K562 (cell line): ENCODE data around the gene ATOH8.

Source experiments
- ARID2 ChIP-seq: fragments of 450-650 bp; IDR thresholded peaks from 2 replicates; pipeline ENCODE4 v1.6.1; 2017; ENCODE audit warnings: antibody characterized with exemption, mild to moderate bottlenecking
- ARID4B ChIP-seq: sonication (generic); formaldehyde crosslinking; IDR thresholded peaks from 2 replicates; pipeline ENCODE4 v1.8.0; 2022; ENCODE audit warnings: mild to moderate bottlenecking, missing genetic modification reagents
- FOS ChIP-seq: IDR thresholded peaks from 3 replicates; pipeline ENCODE4 v1.6.1; 2011; ENCODE audit not compliant: insufficient read length; ENCODE audit errors: extremely low read depth
- HINFP ChIP-seq: fragments of 450-650 bp; conservative IDR thresholded peaks from 2 replicates; pipeline ENCODE4 v1.6.1; 2016; ENCODE audit warnings: missing genetic modification characterization, low read depth, mild to moderate bottlenecking, control low read depth, missing compliant biosample characterization
- HMBOX1 ChIP-seq: sonication (generic); IDR thresholded peaks from 2 replicates; pipeline ENCODE4 v1.6.1; 2016
- SMARCA5 ChIP-seq: fragments of 450-650 bp; IDR thresholded peaks from 2 replicates; pipeline ENCODE4 v1.6.1; 2016

GRCh38 chr2:85771486-85771885 lies 17.7 kb downstream of the ATOH8 start:
- no peak for TF ChIP-seq HMBOX1
- TF ChIP-seq SMARCA5 = no peak
- no peak for TF ChIP-seq ARID2
- TF ChIP-seq FOS = no peak
- no peak for TF ChIP-seq HINFP (tag)
- no peak for TF ChIP-seq ARID4B (CRISPR knock-in tag)
